ENCODE results near the gene TBX2. TPM values are rescaled to one million over a fixed set of nuclear protein-coding genes. Genes with fewer than 3 reads are reported as not detected.

The TBX2 gene
- total and polyA plus RNA-seq, 10 of the 15 experiments (the other 5 are each of a cell fraction or from before 2014, with no cell fraction given) = 0.13 TPM; not detected in 9

GRCh38 chr17:61378658-61379456 is 20.8 kb upstream of the TBX2 start:
- ChIA-PET POLR2A (no interaction called here), RAD21 (ENCODE audit: unreplicated experiment) (no interaction called here), SMC1A (ENCODE audit: uncharacterized antibody, unreplicated experiment) (no interaction called here), CTCF (no interaction called here)
- ATAC-seq (no peak), FAIRE-seq (no peak), DNase-seq (ENCODE audit: low read depth, low spot score) (no peak)
- Histone ChIP-seq H3K9ac (ENCODE audit: control insufficient read depth, insufficient read depth, low read length) (no peak overlapping the region), H2AFZ (ENCODE audit: control insufficient read depth, low read depth, low read length) (no peak overlapping the region), H3K27me3 (replicated peaks in 1 of 2; ENCODE audit: control insufficient read depth in 2 of 2, insufficient read depth in 2 of 2, low read length in 1 of 2) (no peaks in the 10 kb centered on the region), H3K4me3 (no peak overlapping the region), H3K4me2 (ENCODE audit: control insufficient read depth, insufficient read depth) (no peak overlapping the region), H3K27ac (ENCODE audit: control insufficient read depth, insufficient read depth) (no peak overlapping the region), H3K9me3 (replicated peaks; ENCODE audit: control insufficient read depth, insufficient read depth, low read length) (no peaks in the 10 kb centered on the region), H3K4me1 (ENCODE audit: control insufficient read depth, insufficient read depth, low read length) (no peaks in the 10 kb centered on the region), H3K79me2 (ENCODE audit: control insufficient read depth, insufficient read depth, low read length) (no peaks in the 10 kb centered on the region), H4K20me1 (ENCODE audit: control insufficient read depth, insufficient read depth) (no peaks in the 10 kb centered on the region), H3K36me3 (ENCODE audit: control insufficient read depth in 2 of 2, insufficient read depth in 2 of 2, low read length in 1 of 2) (no peaks in the 10 kb centered on the region)
- in situ Hi-C loops (cut with MboI) (no loop called here), intact Hi-C loops (cut with micrococcal nuclease; ENCODE audit: unreplicated experiment) (no loop called here)
- no TSS peak for BruUV-seq (replicated peaks)
- 12% methylated on average over 8 of the region's 8 CpGs for WGBS (ENCODE audit: insufficient coverage, insufficient replicate concordance, low lambda C conversion rate, missing lambda C conversion rate)
- no peak for TF ChIP-seq MTA2 (IDR thresholded peaks at IDR 0.05; ENCODE audit: low read depth)
- no peak for TF ChIP-seq ZBTB40 (IDR thresholded peaks at IDR 0.05; ENCODE audit: borderline replicate concordance)
- TF ChIP-seq NFYA (IDR thresholded peaks at IDR 0.05; ENCODE audit: borderline replicate concordance, low read depth, low read length) = no peak
- no peak for TF ChIP-seq BCLAF1 (IDR thresholded peaks at IDR 0.05)
- TF ChIP-seq RBBP5 (conservative IDR thresholded peaks at IDR 0.05) = no peak
- no peak for TF ChIP-seq EED (IDR thresholded peaks at IDR 0.05; ENCODE audit: low read depth)
- no peak for TF ChIP-seq RAD21 (IDR thresholded peaks at IDR 0.05; ENCODE audit: insufficient read depth, low read depth, low read length)
- no peak for TF ChIP-seq CHD1 (IDR thresholded peaks at IDR 0.05; ENCODE audit: low read depth, low read length)
- TF ChIP-seq CHD4 (IDR thresholded peaks at IDR 0.05) = no peak
- no peak for TF ChIP-seq RUNX3 (IDR thresholded peaks at IDR 0.05; ENCODE audit: low read length)
- TF ChIP-seq RELA (IDR thresholded peaks at IDR 0.05; ENCODE audit: borderline replicate concordance, partially characterized antibody) = no peak
- TF ChIP-seq PBX3 (IDR thresholded peaks at IDR 0.05; ENCODE audit: insufficient replicate concordance, low read depth, low read length) = no peak
- no peak for TF ChIP-seq IRF5 (IDR thresholded peaks at IDR 0.05; ENCODE audit: borderline replicate concordance)
- no peak for TF ChIP-seq ZZZ3 (IDR thresholded peaks at IDR 0.05; ENCODE audit: control insufficient read depth, insufficient read length, low read depth)
- no peak for TF ChIP-seq RAD51 (IDR thresholded peaks at IDR 0.05)
